Esophagus muscularis mucosa (tissue), 4 donors: Measurements from ENCODE around the gene BRCA2. TPM values are rescaled to one million over a fixed set of nuclear protein-coding genes. Genes with fewer than 3 reads are reported as not detected.

ENCODE experiments used
- DNase-seq: peaks from one replicate; pipeline ENCODE4 v3.0.0-alpha.2; 2017; ENCODE audit errors: extremely low spot score
- H3K27ac ChIP-seq, 4 donors: fragments of 200-600 bp; sonication (generic); replicated peaks in 1 of 4; 1 replicate in 3 of 4; 2 replicates in 1 of 4; pipeline ENCODE4 v1.5.1; 2016 to 2019; ENCODE audit warnings: mild to moderate bottlenecking in 1 of 4
- H3K27me3 ChIP-seq, 4 donors: fragments of 200-600 bp; sonication (generic); one replicate each; pipeline versions ENCODE4 v1.5.1 to v1.6.0; 2016 to 2019
- H3K36me3 ChIP-seq, 4 donors: fragments of 200-600 bp; sonication (generic); one replicate each; pipeline ENCODE4 v1.5.1; 2016 to 2019
- H3K4me1 ChIP-seq, 4 donors: fragments of 200-600 bp; sonication (generic); one replicate each; pipeline ENCODE4 v1.5.1; 2016 to 2019
- H3K4me3 ChIP-seq, 4 donors: fragments of 200-600 bp; sonication (generic); 1 replicate in 2 of 4; 2 replicates in 2 of 4; pipeline ENCODE4 v1.5.1; 2016 to 2019; ENCODE audit warnings: mild to moderate bottlenecking in 4 of 4, moderate library complexity in 1 of 4
- H3K9me3 ChIP-seq, 4 donors: fragments of 200-600 bp; sonication (generic); 1 replicate in 3 of 4; 2 replicates in 1 of 4; pipeline ENCODE4 v1.5.1; 2016 to 2019
- CTCF ChIP-seq, 3 experiments: fragments of 200-600 bp in 2 of 3; fragments of 450-650 bp in 1 of 3; sonication (generic) in 2 of 3; IDR thresholded peaks; one replicate each; pipeline ENCODE4 v1.5.1; 2017 to 2019; ENCODE audit warnings: antibody characterized with exemption in 3 of 3, mild to moderate bottlenecking in 2 of 3, moderate library complexity in 1 of 3
- EP300 ChIP-seq: sonication (generic); formaldehyde crosslinking; IDR thresholded peaks from one replicate; pipeline ENCODE4 v1.6.1; 2017; ENCODE audit warnings: antibody characterized with exemption
- POLR2A ChIP-seq: fragments of 450-650 bp; IDR thresholded peaks from one replicate; pipeline ENCODE4 v1.6.1; 2017; ENCODE audit warnings: antibody characterized with exemption, moderate library complexity, mild to moderate bottlenecking, low read depth
- POLR2AphosphoS5 ChIP-seq, 2 donors: sonication (generic); formaldehyde crosslinking; IDR thresholded peaks; one replicate each; pipeline ENCODE4 v1.6.1; 2017; ENCODE audit warnings: antibody characterized with exemption in 2 of 2
- WGBS: methylation state at CpG from one replicate; pipeline ENCODE4 v1.1.5; 2018; 5-methylcytosine and 5-hydroxymethylcytosine counted together
- intact Hi-C: fragments of 100-400 bp; cut with DNase I; formaldehyde crosslinking; loops from one replicate; pipeline ENCODE4 v1.15.1; 2023
- total RNA-seq, 4 donors: library from RNA; depleted of rRNA; stranded (reverse); fragments of >200 nt; gene quantifications; one replicate each; pipeline versions ENCODE4 v1.1.0 to v1.2.1, GENCODE V29; 2016

The BRCA2 gene
- total RNA-seq, 4 donors from 2014 or later, result 0.32 to 0.83 (median 0.38) TPM

GRCh38 chr13:32314271-32315237 is 754 bp upstream of the BRCA2 start:
- TF ChIP-seq POLR2AphosphoS5 (IDR thresholded peaks at IDR 0.05), result no peak
- TF ChIP-seq CTCF (IDR thresholded peaks at IDR 0.05), result no peak
- no peak for TF ChIP-seq EP300
- TF ChIP-seq POLR2A, result no peak
- 76% methylated on average over 27 of the region's 32 CpGs for WGBS
- H3K9me3 ChIP-seq, result no peaks in the 10 kb centered on the region
- H3K4me3 ChIP-seq, result peak overlapping the region; percentile 68 to 78 (median 70)
- DNase-seq, result no peak
- H3K27me3 ChIP-seq, result no peaks in the 10 kb centered on the region
- no peaks in the 10 kb centered on the region for H3K36me3 ChIP-seq
- intact Hi-C loops, result loop anchor here (5.0 kb wide), 2 partner anchors 67 to 402 kb away; no protein-coding TSS in a partner anchor
- peaks cover 6 to 26% (median 22%) of the 10 kb centered on the region in 4 donors for H3K4me1 ChIP-seq
- peak overlapping the region; percentile 91 to 96 (median 92) for H3K27ac ChIP-seq

GRCh38 chr13:32316028-32316339 is 676 bp downstream of the BRCA2 start:
- H3K4me1 ChIP-seq, result peaks cover 6 to 17% (median 14%) of the 10 kb centered on the region in 4 donors
- WGBS, result 0% methylated on average over 13 of the region's 13 CpGs
- TF ChIP-seq POLR2AphosphoS5 (IDR thresholded peaks at IDR 0.05), result no peak
- TF ChIP-seq EP300, result no peak
- no peak for TF ChIP-seq POLR2A
- TF ChIP-seq CTCF (IDR thresholded peaks at IDR 0.05), result no peak
- no peaks in the 10 kb centered on the region for H3K27me3 ChIP-seq
- intact Hi-C loops, result no loop called here
- no peaks in the 10 kb centered on the region for H3K36me3 ChIP-seq
- H3K4me3 ChIP-seq, result peak overlapping the region; percentile 68 to 78 (median 70)
- no peaks in the 10 kb centered on the region for H3K9me3 ChIP-seq
- DNase-seq, result no peak
- peak overlapping the region; percentile 91 to 96 (median 92) for H3K27ac ChIP-seq

- Histone ChIP-seq H3K9me3 (no peaks in the 10 kb centered on the region), H3K27ac (peak overlapping the region in 3 of 4 donors; percentile 92 to 96 (median 93)), H3K27me3 (no peaks in the 10 kb centered on the region), H3K4me1 (peaks cover 6 to 17% (median 14%) of the 10 kb centered on the region in 4 donors), H3K4me3 (peak overlapping the region in 3 of 4 donors; percentile 68 to 78 (median 71)), H3K36me3 (no peaks in the 10 kb centered on the region)
- TF ChIP-seq EP300, result no peak
- TF ChIP-seq POLR2A, result no peak
- no peak for TF ChIP-seq CTCF (IDR thresholded peaks at IDR 0.05)
- TF ChIP-seq POLR2AphosphoS5 (IDR thresholded peaks at IDR 0.05), result no peak
- no peak for DNase-seq
- WGBS, result 70% methylated on average over 6 of the region's 6 CpGs
- intact Hi-C loops, result no loop called here
Measured at GRCh38 chr13:32316501-32316900, 1.2 kb downstream of the BRCA2 start.

GRCh38 chr13:32317716-32318465 is 2.6 kb downstream of the BRCA2 start:
- TF ChIP-seq POLR2A (no peak), CTCF (IDR thresholded peaks at IDR 0.05) (no peak), EP300 (no peak), POLR2AphosphoS5 (IDR thresholded peaks at IDR 0.05) (no peak)
- intact Hi-C loops, result no loop called here
- H3K4me1 ChIP-seq, result peaks cover 6 to 17% (median 14%) of the 10 kb centered on the region in 4 donors
- H3K4me3 ChIP-seq, result no peak overlapping the region
- no peak for DNase-seq
- no peaks in the 10 kb centered on the region for H3K27me3 ChIP-seq
- H3K36me3 ChIP-seq, result no peaks in the 10 kb centered on the region
- no peak overlapping the region for H3K27ac ChIP-seq
- WGBS, result 80% methylated on average over 2 of the region's 2 CpGs
- no peaks in the 10 kb centered on the region for H3K9me3 ChIP-seq
